ENCODE results near the gene DYNC1H1.
"Not testable (repeated sequence)": the region's sequence is repeated elsewhere in the genome, so short reads cannot be mapped to it uniquely, and the experiment has no call there.

Gene DYNC1H1

GRCh38 chr14:102043251-102044025, 79.1 kb downstream of the DYNC1H1 start:
- DNase-seq = no peak

GRCh38 chr14:102044566-102044965, 80.2 kb downstream of the DYNC1H1 start:
- DNase-seq = no peak

DNA sequence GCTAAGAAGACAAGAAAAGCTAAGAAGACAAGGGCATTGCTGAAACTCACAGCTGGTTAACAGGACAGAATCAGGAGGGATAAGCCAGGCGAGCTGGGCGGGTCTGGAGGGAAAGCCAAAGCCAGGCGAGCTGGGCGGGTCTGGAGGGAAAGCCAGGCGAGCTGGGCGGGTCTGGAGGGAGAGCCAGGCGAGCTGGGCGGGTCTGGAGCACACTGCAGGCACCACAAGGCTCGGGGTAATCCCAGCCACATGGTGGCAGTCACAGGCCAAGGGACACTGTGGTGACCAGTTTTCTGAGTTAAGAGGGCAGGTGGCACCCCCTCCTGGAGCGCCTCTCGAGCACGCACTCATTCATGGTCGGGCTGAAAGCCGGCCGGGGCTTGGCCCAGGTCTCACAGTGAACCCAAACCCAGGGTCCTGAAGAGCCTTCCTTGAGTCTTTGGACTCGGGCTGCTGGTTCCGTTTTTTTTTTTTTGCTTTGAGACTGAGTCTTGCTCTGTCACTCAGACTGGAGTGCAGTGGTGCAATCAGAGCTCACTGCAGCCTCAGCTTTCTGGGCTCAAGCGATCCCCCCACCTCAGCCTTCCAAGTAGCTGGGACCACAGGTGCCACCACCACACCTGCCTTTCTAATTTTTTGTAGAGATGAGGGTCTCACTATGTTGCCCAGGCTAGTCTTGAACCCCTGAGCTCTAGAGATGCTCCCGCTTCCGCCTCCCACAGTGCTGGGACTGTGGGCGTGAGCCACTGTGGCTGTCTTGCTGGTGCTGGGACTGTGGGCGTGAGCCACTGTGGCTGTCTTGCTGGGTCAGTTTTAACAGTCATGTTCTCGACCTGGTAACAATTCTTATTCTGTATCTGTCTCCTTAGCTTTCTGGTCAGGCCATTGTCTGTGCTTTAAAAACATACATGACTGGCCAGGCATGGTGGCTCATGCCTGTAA, 82.2 kb downstream of the DYNC1H1 start:
- peak; percentile 43 for DNase-seq

DNA sequence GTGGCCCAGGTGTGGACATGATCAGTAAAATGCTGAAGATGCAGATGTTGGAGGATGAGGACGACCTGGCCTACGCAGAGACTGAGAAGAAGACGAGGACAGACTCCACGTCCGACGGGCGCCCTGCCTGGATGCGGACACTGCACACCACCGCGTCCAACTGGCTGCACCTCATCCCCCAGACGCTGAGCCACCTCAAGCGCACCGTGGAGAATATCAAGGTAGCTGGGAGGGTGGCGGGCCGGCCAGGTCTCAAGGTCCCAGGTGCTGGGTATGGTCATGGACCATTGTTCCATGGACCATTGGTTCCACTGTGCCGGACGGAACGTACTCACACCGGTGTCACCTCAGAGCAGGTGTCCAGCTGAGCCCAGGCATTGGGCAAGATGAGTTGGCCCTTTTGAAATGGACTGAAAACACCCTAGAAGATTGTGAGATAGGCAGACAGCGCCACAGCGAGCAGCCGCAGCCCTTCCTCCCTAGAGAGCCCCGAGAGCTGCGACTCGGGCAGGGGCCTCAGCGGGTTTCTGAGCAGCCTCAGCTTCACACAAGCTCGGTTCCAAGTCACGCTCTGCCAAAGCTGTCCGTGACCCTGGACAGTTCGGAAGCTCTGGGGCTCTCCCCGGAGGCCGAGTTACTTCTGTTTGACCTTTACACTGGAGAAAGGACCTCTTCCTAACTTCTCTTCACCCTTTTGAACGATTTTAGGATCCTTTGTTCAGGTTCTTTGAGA, 83.6 kb downstream of the DYNC1H1 start:
- DNase-seq = no peak

DNA sequence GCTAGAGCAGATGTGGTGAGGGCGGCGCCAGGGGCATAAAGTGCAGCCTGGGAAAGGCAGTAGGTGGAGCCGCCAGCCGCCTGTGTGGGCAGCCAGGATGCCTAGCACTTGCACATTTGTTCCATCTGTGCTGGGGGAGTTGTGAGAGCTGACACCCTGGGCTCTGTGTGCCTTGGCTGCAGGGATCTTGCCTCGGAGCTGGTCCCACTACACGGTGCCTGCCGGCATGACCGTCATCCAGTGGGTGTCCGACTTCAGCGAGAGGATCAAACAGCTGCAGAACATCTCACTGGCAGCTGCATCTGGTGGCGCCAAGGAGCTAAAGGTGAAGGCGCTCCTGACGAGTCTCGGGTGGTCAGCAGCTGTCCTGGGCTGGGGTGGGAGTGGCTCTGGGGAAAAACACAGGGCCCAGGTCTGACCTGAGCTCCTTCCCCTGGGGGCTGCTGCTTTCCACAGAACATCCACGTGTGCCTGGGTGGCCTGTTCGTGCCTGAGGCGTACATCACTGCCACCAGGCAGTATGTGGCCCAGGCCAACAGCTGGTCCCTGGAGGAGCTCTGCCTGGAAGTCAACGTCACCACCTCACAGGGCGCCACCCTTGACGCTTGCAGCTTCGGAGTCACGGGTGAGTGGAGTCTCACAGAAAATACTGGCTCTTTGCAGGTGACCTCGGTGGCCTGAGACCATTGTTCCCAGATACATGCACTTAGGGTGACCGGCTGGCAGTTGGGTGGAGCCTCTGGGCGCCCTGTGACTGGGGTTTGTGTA, 85.1 kb downstream of the DYNC1H1 start:
- DNase-seq = no peak

- DNase-seq = no peak
These were observed 85.6 kb downstream of the DYNC1H1 start for GRCh38 chr14:102050026-102050405.

DNA sequence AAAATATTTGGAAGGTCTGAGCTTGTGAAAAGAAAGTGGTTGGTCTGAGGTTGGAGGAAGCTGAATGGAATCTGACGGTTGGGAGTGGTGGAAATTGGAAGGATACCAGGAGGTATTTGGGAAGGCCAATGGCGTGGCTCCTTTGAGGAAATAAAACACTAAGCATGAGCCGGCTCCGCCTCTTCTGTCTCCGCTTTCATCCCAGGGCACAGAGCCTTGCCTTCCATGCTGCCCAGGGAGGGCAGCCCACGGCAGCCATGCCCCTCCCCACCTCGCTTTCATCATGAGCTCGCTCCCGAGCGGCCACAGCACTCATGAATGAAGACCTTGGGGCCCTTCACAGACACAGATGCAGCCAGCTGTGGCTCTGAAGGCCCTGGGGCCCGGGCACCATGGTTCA, 86.3 kb downstream of the DYNC1H1 start:
- DNase-seq = peak; percentile 87

- DNase-seq = no peak
These were observed 88.1 kb downstream of the DYNC1H1 start for GRCh38 chr14:102052522-102052921.

GRCh38 chr14:102055181-102055901, 91.0 kb downstream of the DYNC1H1 start:
- DNase-seq = peak; percentile 83

- DNase-seq = no peak
These were observed 92.5 kb downstream of the DYNC1H1 start for GRCh38 chr14:102056694-102057442.

- no peak for DNase-seq
These were observed 93.2 kb downstream of the DYNC1H1 start for GRCh38 chr14:102057480-102058114.

- no peak for DNase-seq
These were observed 93.8 kb downstream of the DYNC1H1 start for GRCh38 chr14:102058146-102058545.

DNA sequence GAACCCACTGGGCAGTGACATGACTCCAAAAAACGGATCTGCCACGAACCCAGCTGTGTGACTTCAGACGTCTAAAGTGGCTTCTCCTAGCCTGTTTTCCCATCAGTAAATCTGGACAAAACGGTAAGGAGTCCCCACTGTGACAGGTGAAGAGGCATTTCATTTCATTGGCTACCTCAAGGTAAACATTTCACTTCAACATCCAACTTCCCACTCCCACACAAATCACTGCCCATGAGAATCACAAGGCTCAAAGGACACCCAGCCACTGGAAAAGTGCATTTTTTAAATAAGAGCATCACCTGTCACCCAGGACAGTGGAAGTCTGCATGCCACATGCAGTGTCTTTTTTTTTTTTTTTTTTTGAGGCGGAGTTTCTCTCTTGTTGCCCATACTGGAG, 94.6 kb downstream of the DYNC1H1 start:
- no peak for DNase-seq

DNA sequence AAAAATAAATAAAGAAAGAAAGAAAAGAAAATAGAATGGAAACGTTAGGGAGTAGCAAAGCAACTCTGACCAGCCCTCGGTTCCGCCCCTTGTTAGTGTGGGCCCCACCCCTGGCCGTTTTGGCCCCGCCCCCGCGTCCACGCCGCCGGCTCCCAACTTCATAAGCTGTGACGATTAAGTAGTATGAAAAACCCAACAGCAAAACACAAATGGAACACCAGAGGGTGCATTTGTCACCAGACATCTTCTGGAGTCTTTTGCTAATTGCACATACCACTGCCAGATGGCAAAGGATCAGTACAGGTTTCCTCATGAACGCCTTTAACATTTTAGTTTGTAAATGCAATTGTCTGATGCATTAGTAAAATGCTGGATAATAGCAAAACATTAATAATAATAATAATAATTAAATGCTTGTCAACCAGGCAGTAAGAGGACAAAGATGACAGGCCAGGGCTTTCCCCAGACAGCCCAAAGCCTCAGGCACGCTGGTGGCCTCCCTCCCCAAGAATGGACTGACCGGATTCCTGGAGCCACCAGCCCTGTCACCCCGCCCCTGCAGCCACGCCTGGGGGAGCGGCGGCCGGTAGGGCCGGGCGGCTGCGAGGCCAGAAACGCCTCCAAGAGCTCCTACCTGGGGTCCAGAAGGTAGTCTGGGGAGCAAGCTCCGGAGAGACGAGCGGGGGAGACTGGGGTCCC, 98.9 kb downstream of the DYNC1H1 start:
- peak; percentile 88 for DNase-seq

DNA sequence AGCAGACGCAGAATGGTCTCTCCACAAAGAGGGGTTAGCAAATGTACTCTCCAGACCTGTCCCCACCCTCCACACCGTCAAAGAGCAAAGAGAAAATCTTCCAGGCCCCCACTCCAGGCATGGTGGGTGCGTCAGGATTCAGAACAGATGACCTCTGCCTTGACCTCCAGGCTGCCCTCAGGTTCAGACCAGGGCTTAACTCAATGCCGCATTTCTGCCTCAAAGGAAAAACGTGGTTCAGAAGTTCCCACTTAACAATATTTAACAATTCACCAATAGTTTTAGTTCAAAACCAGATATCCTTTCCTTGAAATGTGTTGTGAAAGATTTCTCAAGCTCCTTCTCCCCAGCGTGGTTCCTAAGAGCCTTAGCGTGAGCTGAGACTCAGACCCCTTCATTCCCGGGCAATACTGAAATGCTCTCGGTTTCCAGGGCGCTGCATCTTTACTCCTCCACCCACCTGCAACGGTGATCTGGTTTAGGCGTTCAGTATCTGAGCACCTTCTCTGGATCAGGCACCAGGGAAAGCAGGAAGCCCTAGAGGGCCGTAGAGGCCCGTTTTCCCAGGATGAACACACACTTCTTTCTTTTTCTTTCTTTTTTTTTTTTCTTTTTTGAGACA, 99.5 kb downstream of the DYNC1H1 start:
- no peak for DNase-seq

DNA sequence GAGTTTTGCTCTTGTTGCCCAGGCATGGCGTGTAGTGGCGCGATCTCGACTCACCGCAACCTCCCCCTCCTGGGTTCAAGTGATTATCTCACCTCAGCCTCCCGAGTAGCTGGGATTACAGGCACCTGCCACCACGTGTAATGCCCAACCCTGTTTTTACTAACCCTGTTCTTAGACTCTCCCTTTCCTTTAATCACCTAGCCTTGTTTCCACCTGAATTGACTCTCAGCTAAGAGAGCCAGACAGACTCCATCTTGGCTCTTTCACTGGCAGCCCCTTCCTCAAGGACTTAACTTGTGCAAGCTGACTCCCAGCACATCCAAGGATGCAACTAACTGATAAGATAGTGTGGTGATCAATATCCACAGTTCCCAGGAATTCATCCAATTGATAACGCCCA, 100.2 kb downstream of the DYNC1H1 start:
- DNase-seq = not testable (repeated sequence)

GRCh38 chr14:102066041-102066451, 101.7 kb downstream of the DYNC1H1 start:
- no peak for DNase-seq

- DNase-seq = peak; percentile 76
These were observed 107.1 kb downstream of the DYNC1H1 start for GRCh38 chr14:102071283-102071998.

Measured in fibroblast of upper back skin (primary cell).